Measurements from ENCODE around the gene KRTAP21-3.

KRTAP21-3 gene

GRCh38 chr21:30668776-30669175, 49.8 kb downstream of the KRTAP21-3 start:
- in situ Hi-C loops (cut with MboI; ENCODE audit: low sequenced_read_pairs), result no loop called here
